ENCODE data around the gene IRS2.

Gene IRS2

GRCh38 chr13:109730812-109731335, 55.5 kb downstream of the IRS2 start:
- DNase-seq (ENCODE audit: low spot score) = no peak

DNA sequence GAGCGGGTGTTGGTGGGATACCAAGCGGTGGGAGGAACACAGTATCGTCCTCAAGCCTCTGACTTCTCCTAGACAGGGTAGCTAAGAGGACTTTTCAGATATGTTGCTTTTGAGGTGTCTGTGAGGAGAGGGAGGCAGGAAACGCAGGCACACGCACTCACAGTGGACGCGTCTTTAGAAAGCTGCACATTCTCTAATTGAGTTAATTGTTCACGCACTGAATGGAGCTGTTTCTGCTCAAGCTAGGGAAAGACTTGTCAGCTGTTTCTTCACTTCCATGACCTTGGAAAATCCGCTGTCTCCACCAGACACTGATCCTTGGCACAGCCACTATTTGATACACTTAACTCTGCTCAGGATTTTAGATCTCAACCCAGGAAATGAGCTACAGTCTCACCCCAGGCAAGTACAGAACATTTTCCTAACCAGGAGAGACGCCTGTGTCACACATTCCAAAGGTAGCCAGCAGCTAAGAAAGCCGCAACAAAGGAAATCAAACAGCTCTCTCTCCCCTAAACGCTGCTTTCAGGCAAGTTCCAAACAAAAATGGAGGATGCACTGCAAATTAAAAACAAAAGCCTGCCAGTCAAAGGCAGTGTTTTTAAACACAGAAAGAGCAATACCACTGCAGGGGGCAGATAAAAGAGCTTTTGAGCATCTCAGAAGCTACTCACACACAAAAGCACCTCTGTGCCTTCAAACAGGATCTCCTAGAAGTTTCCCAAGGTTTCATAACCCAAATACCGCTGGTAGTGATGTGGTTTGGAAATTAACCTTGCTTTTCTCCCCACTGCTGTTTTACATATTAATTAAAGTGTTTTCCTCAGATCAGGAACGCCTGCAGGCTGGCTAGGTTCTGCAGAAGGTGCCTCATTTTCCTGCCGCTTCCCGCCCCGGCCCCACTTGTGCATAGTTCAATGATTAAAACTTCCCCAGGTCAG, 57.3 kb downstream of the IRS2 start:
- no peak for DNase-seq (ENCODE audit: low spot score)

- no peak for DNase-seq (ENCODE audit: low spot score)
These were observed 58.3 kb downstream of the IRS2 start for GRCh38 chr13:109728061-109728460.

- no peak for DNase-seq (ENCODE audit: low spot score)
These were observed 59.1 kb downstream of the IRS2 start for GRCh38 chr13:109727251-109727650.

GRCh38 chr13:109725995-109726637, 60.3 kb downstream of the IRS2 start:
- DNase-seq (ENCODE audit: low spot score) = no peak

DNA sequence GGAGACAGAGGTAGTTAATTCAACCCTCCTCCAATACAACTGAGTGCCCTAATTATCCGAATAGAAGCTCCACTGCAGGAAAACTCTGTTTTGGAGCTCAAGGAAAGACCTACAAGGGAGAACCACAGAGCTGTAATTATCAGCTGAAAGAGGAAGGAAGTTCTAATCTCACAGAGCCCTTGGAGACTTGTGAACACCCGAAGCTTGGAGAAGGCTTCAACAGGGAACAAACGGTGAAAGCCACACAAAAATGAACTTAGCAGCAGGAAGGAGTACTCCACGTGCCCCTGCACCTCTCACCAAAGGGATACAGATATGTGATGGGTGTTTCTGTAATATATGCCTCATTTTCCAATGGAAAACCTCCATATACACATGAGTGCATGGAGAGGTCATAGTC, 61.1 kb downstream of the IRS2 start:
- DNase-seq (ENCODE audit: low spot score) = no peak

DNA sequence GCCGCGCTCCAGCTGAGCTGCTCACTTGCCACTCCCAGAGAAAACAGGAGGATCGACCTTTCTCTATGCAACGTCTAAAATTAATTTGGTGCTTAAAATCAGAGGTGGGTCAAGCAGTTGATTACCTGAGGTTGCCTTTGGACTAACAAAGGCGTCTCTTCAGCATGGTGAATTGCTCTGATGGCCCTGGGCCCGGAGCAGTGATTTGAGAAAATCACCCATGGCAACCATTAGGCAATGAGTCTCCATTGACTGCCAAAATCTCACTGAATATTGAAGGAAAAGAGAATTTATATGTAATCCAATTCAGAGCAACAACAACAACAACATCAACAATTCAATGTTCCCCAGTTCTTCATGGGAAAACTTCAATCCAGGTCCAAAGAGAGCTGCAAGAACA, 61.8 kb downstream of the IRS2 start:
- no peak for DNase-seq (ENCODE audit: low spot score)

DNA sequence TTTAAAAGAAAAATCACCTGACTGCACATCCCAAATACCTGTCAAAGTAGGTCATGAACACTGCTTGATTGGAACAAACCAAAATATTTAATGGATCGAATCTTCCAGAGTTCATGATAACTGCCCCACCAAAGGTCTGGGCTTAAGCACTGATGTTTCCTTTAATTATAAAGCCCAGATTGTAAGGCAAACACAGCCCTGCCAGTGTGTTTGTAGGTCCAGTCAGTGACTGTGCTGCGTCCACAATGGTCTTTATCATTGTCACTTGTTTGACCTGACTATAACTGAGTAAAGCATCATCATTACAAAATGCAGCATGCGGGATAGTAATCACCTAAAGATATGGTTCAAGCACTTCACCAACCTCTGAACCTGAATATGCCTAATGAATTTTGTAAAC, 63.3 kb downstream of the IRS2 start:
- DNase-seq (ENCODE audit: low spot score) = no peak

DNA sequence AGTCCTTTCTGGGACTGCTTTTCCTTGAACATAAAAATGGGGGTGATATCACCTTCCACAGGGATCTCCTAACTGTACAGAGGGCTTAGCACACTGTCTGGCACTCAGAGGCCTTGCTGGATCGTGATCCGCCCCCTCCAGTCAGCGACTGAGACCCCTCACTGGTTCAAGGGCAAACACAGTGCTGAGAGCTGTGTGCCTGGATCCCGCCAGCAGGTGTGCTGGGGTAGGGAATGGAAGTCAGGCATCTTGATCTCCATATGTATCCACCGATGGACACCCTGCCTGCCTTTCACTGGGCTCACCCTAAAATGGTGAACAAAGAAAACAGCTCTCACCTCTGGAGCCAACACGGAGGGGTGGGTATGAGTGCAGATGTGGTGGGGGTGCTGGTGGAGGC, 64.3 kb downstream of the IRS2 start:
- no peak for DNase-seq (ENCODE audit: low spot score)

GRCh38 chr13:109720758-109721184, 65.6 kb downstream of the IRS2 start:
- DNase-seq (ENCODE audit: low spot score) = no peak

DNA sequence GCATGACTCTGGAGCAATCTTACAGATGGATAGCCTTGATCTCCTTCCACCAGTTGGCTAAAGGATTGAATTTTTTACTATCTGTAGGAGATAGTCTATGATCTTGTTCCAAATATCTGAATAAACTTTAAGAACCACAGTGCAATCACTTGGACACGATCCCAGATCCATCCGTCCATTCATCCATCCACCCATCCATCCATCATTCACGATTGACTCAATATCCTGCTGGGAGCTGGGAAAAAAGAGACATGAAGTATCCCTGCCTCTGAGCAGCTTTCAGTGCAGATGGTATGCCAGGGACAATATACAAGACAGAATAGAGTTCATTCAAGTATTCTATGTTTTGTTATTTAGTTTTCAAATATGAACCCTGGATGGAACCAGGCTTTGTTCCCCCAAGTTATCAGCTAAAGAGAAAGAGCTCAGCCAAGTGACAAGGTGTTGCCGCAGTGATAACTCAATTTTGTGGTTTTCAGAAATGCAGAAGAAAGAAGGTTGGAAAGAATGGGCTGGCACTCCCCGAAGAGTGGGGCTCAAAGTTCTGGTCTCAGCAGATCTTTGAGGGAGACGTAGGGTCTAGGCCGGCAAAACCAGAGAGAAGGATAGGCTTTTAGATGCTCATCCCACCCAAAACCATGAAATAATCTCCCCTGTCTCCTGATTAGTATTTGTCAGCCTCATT, 66.3 kb downstream of the IRS2 start:
- DNase-seq (ENCODE audit: low spot score) = no peak

- DNase-seq (ENCODE audit: low spot score) = no peak
These were observed 67.7 kb downstream of the IRS2 start for GRCh38 chr13:109718726-109719125.

DNA sequence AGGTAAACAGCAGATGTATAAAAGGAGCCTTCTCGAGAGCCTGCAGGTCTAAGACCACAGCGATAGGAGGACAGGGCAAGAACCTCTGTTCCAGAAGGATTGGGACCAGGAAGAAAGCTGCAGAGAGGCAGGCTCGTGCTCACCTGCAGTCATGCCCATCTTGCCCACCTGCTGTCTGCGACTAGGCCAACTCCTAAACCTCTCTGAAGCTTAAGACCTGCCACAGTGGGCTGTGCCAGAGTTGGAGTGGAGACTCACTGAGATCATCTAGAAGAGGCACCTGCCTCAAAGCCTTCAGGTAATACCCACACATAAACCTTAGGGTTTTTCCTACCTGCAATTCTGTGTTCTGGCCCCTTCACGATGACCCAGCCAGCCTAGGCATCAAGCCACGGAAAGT, 68.7 kb downstream of the IRS2 start:
- no peak for DNase-seq (ENCODE audit: low spot score)

- DNase-seq (ENCODE audit: low spot score) = no peak
These were observed 70.5 kb downstream of the IRS2 start for GRCh38 chr13:109715902-109716301.

DNA sequence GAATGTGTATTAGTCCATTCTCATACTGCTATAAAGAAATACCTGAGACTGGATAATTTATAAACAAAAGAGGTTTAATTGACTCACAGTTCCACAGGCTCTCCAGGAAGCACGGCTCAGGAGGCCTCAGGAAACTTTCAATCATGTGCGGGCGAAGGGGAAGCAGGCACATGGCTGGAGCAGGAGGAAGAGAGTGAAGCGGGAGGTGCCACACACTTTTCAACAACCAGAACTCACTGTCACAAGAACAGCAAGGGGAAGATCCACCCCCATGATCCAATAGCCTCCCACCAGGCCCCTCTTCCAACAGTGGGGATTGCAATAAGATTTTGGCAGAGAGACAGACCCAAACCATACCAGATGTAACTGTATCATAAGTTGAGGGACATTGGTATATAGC, 72.7 kb downstream of the IRS2 start:
- DNase-seq (ENCODE audit: low spot score) = no peak

GRCh38 chr13:109712124-109712722, 74.2 kb downstream of the IRS2 start:
- DNase-seq (ENCODE audit: low spot score) = no peak

DNA sequence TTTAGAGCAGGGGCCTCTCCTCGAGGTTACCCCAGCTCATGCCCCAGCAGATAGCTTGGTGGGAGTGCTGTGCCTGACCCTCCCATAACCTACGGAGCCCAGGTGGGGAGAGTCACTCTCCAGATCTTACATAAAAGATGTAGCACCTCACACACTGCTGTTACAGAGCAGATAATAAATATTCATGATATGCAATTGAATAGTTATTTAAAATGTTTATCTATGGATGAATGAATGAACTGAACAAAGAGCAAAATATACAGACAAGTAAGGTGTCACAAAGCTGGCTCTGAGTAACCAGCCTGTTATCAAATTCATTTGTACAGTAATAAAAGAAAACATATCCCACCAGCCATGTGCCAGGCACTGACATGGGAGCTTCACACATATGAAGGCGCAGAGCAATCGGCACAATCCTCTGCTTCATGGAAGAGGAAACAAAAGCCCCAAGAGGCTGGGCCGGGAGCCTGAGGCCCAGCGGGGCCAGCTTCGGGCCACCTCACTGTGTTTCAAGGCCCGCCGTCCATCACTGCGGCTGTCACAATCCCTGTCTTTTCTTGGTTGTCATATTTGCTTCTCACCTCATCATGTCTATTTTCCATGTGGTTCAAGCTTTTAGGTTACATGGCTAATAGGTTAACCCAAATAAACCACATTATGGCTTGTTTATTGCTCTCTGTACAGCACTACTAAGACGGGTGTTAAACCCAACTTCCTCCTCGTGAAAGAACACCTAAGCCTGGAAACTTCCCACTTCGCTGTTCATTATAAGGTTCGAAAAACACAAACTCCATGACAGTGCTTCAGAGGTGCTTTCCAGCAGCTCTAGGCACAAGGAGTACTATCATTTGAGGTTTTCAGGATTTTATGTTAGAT, 78.4 kb downstream of the IRS2 start:
- DNase-seq (ENCODE audit: low spot score) = no peak

DNA sequence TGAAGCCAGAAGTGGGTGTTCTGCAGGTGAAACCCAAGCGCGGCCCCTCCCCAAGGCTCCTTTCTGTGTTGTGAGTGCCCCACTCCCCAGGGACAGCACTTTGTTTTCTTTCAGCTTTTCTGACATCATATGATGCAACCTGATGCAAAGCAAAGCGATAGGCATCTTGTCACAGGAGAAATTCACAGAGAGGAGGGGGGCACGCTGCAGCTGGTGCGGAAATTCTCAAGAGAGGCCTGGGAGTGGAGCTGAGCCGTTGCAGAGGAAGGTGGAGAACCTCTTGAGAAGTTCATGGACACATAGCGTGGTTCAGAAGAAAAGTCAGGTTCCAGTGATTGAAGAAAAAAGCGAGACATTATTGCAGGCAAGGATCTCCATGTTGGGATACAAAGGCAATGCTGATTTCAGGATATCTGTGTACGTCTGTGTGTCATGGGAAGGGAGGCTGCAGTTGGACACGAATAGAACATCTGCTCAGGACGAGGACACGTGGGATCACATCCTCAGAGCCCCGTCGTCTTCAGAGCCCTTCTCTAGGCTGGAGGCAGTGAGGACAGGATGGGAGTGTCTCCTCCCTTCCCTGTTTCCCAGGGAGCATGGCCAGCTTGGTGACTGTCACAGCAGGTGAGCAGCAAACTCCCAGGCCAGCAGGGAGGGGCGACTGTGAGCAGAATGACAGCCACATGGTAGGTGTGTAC, 79.2 kb downstream of the IRS2 start:
- no peak for DNase-seq (ENCODE audit: low spot score)

DNA sequence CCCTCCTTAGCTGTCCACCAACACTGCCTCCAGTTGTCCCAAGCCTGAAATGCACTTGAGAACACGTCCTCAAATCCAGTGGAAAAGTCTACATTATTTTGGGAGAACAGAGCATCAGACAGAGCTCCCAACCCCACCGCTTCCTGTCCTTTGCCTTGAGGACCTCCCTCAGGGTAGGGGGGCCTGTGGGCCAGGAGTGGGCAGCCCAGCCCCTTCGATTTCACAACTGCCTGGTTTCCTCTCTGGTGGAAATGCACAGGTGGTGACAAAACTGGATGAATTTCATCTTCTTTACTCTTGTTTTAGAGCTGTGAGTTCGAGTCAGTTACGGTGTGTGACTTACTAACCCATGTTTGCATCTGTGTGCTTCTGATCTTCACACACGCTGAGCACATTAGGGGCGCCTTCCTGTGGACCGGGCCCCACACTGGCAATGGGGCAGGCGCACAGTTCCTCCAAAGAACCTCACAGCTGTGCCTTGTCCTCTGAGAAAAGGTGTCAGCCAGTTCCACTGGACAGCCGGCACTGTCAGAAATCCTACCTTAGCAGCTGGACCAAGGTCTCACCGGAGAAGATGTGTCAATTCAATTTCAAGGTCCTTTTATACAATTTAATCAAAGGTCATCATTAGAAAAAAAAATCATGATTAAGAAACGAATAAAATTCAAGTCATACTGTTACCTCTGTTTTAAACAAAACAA, 80.2 kb downstream of the IRS2 start:
- no peak for DNase-seq (ENCODE audit: low spot score)
